SK-N-SH treated with all-trans-retinoic acid at 6 μM for 48 hours (cell line): ENCODE measurements around the gene NSD2.

Source experiments
- ATAC-seq: fragments of 200-7000 bp; cut with Tn5 transposase; 3 replicates; pipeline ENCODE4 v1.9.1; 2020; ENCODE audit warnings: mild to moderate bottlenecking, moderate library complexity
- ARNTL ChIP-seq: fragments of 450-650 bp; formaldehyde crosslinking; IDR thresholded peaks from 2 replicates; pipeline ENCODE4 v1.5.0; 2020; ENCODE audit warnings: low read depth, mild to moderate bottlenecking, moderate library complexity, borderline replicate concordance
- BACH2 ChIP-seq: fragments of 250-450 bp; sonication (Bioruptor Pico); IDR thresholded peaks from 2 replicates; pipeline ENCODE4 v1.9.0; 2021; ENCODE audit warnings: mild to moderate bottlenecking, borderline replicate concordance
- CSDC2 ChIP-seq: fragments of 250-450 bp; sonication (Bioruptor Pico); IDR thresholded peaks from 2 replicates; pipeline ENCODE4 v1.5.0; 2020; ENCODE audit warnings: mild to moderate bottlenecking, moderate library complexity
- ESRRG ChIP-seq: fragments of 250-450 bp; sonication (Bioruptor Pico); IDR thresholded peaks from 2 replicates; pipeline ENCODE4 v1.6.1; 2021; ENCODE audit warnings: mild to moderate bottlenecking
- GLIS3 ChIP-seq: fragments of 250-450 bp; sonication (Bioruptor Pico); IDR thresholded peaks from 2 replicates; pipeline ENCODE4 v1.5.0; 2020; ENCODE audit warnings: mild to moderate bottlenecking, moderate library complexity
- ISL1 ChIP-seq: fragments of 250-450 bp; sonication (Bioruptor Pico); IDR thresholded peaks from 2 replicates; pipeline ENCODE4 v2.1.2; 2022; ENCODE audit warnings: mild to moderate bottlenecking, moderate library complexity
- PPARA ChIP-seq: fragments of 250-450 bp; sonication (Bioruptor Pico); IDR thresholded peaks from 2 replicates; pipeline ENCODE4 v1.5.0; 2020; ENCODE audit warnings: mild to moderate bottlenecking, borderline replicate concordance
- SNAI2 ChIP-seq: fragments of 250-450 bp; sonication (Bioruptor Pico); IDR thresholded peaks from 2 replicates; pipeline ENCODE4 v1.5.0; 2020; ENCODE audit warnings: mild to moderate bottlenecking, moderate library complexity
- TCF4 ChIP-seq: fragments of 250-450 bp; sonication (Bioruptor Pico); IDR thresholded peaks from 2 replicates; pipeline ENCODE4 v1.8.0; 2021; ENCODE audit warnings: mild to moderate bottlenecking, moderate library complexity, borderline replicate concordance
- TOX ChIP-seq: fragments of 250-450 bp; sonication (Bioruptor Pico); IDR thresholded peaks from 2 replicates; pipeline ENCODE4 v1.8.0; 2021; ENCODE audit warnings: mild to moderate bottlenecking, moderate library complexity, borderline replicate concordance
- ZC3H10 ChIP-seq: fragments of 250-450 bp; sonication (Bioruptor Pico); IDR thresholded peaks from 2 replicates; pipeline ENCODE4 v1.5.1; 2021; ENCODE audit warnings: mild to moderate bottlenecking, moderate library complexity
- ZFP3 ChIP-seq: fragments of 250-450 bp; sonication (Bioruptor Pico); IDR thresholded peaks from 2 replicates; pipeline ENCODE4 v1.5.0; 2020; ENCODE audit warnings: mild to moderate bottlenecking, moderate library complexity
- ZFP30 ChIP-seq: fragments of 450-650 bp; formaldehyde crosslinking; IDR thresholded peaks from 2 replicates; pipeline ENCODE4 v1.5.0; 2022; ENCODE audit warnings: mild to moderate bottlenecking, moderate library complexity
- ZNF565 ChIP-seq: fragments of 450-650 bp; formaldehyde crosslinking; conservative IDR thresholded peaks from 2 replicates; pipeline ENCODE4 v1.5.0; 2020; ENCODE audit warnings: low read depth, mild to moderate bottlenecking, moderate library complexity
- ZNF70 ChIP-seq: fragments of 450-650 bp; formaldehyde crosslinking; IDR thresholded peaks from 2 replicates; pipeline ENCODE4 v1.5.0; 2020; ENCODE audit warnings: mild to moderate bottlenecking, moderate library complexity
- ZNF8 ChIP-seq: fragments of 450-650 bp; formaldehyde crosslinking; IDR thresholded peaks from 2 replicates; pipeline ENCODE4 v1.5.0; 2020; ENCODE audit warnings: mild to moderate bottlenecking, moderate library complexity
- TF ChIP-seq, protein P1 (sequence below): fragments of 250-450 bp; sonication (Bioruptor Pico); IDR thresholded peaks from 2 replicates; pipeline ENCODE4 v1.5.1; 2021; ENCODE audit warnings: mild to moderate bottlenecking, moderate library complexity
- TF ChIP-seq, protein P2 (sequence below): fragments of 250-450 bp; sonication (Bioruptor Pico); IDR thresholded peaks from 2 replicates; pipeline ENCODE4 v1.5.0; 2020; ENCODE audit warnings: mild to moderate bottlenecking, moderate library complexity
- TF ChIP-seq, protein P3 (sequence below): fragments of 250-450 bp; sonication (Bioruptor Pico); IDR thresholded peaks from 2 replicates; pipeline ENCODE4 v1.8.0; 2021; ENCODE audit warnings: low read depth, mild to moderate bottlenecking, moderate library complexity, borderline replicate concordance
- TF ChIP-seq, protein P4 (sequence below): fragments of 250-450 bp; sonication (Bioruptor Pico); IDR thresholded peaks from 2 replicates; pipeline ENCODE4 v1.5.1; 2020; ENCODE audit warnings: low read depth, mild to moderate bottlenecking, moderate library complexity
- TF ChIP-seq, protein P5 (sequence below): fragments of 250-450 bp; sonication (Bioruptor Pico); IDR thresholded peaks from 2 replicates; pipeline ENCODE4 v1.8.0; 2020; ENCODE audit warnings: mild to moderate bottlenecking, moderate library complexity, borderline replicate concordance

The NSD2 gene

DNA sequence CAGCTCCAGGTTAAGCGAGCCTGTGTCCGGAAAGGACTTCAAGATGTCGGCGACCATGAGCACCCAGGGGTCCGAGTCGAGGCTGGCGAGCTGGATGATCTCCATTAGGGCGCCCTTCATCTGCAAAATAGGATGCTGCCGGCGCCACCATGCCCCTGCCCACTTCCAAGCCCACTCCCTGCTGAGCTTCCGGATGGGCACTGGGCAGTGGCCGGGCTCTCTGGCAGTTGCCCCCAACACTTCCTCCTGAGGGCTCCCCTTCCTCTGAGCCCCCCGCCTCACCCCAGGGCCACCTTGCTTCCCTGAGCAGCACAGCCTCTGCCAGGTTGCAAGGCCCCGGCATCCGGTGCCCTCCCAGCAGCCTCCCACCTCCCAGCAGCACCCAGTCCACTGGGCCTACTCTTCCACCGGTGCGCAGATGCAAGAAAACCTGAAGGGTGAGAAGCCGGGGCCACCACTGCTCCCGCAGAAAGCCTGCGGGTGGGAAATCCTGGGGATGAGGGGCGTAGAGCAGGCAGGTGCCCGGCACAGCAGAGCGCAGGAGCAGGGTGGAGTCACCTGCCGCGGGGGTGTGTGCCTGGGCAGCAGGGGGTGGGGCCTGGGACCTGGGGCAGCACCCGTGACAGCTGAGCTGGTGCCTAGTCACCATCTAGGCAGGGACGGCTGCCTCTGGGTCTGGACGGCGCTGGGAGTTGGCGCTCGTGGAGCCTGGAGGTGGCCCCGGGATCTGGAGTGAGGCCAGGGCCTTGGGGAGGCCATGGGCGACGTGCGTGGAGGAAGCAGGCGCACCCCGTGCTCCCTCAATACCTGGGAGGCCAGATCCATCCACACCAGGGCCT is 120.6 kb downstream of the NSD2 start:
- no peak for ATAC-seq
- TF ChIP-seq, protein P1, sequence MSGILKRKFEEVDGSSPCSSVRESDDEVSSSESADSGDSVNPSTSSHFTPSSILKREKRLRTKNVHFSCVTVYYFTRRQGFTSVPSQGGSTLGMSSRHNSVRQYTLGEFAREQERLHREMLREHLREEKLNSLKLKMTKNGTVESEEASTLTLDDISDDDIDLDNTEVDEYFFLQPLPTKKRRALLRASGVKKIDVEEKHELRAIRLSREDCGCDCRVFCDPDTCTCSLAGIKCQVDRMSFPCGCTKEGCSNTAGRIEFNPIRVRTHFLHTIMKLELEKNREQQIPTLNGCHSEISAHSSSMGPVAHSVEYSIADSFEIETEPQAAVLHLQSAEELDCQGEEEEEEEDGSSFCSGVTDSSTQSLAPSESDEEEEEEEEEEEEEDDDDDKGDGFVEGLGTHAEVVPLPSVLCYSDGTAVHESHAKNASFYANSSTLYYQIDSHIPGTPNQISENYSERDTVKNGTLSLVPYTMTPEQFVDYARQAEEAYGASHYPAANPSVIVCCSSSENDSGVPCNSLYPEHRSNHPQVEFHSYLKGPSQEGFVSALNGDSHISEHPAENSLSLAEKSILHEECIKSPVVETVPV (CRISPR knock-in tag) = no peak
- TF ChIP-seq ZNF8 (CRISPR knock-in tag) = no peak
- TF ChIP-seq ZC3H10 (CRISPR knock-in tag) = no peak
- no peak for TF ChIP-seq TCF4 (CRISPR knock-in tag)
- no peak for TF ChIP-seq ARNTL (CRISPR knock-in tag)
- no peak for TF ChIP-seq BACH2 (CRISPR knock-in tag)
- TF ChIP-seq CSDC2 (CRISPR knock-in tag) = no peak
- TF ChIP-seq ISL1 (CRISPR knock-in tag) = no peak
- TF ChIP-seq TOX (CRISPR knock-in tag) = no peak
- TF ChIP-seq, protein P2, sequence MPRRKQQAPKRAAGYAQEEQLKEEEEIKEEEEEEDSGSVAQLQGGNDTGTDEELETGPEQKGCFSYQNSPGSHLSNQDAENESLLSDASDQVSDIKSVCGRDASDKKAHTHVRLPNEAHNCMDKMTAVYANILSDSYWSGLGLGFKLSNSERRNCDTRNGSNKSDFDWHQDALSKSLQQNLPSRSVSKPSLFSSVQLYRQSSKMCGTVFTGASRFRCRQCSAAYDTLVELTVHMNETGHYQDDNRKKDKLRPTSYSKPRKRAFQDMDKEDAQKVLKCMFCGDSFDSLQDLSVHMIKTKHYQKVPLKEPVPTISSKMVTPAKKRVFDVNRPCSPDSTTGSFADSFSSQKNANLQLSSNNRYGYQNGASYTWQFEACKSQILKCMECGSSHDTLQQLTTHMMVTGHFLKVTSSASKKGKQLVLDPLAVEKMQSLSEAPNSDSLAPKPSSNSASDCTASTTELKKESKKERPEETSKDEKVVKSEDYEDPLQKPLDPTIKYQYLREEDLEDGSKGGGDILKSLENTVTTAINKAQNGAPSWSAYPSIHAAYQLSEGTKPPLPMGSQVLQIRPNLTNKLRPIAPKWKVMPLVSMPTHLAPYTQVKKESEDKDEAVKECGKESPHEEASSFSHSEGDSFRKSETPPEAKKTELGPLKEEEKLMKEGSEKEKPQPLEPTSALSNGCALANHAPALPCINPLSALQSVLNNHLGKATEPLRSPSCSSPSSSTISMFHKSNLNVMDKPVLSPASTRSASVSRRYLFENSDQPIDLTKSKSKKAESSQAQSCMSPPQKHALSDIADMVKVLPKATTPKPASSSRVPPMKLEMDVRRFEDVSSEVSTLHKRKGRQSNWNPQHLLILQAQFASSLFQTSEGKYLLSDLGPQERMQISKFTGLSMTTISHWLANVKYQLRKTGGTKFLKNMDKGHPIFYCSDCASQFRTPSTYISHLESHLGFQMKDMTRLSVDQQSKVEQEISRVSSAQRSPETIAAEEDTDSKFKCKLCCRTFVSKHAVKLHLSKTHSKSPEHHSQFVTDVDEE (CRISPR knock-in tag) = no peak
- TF ChIP-seq ESRRG (CRISPR knock-in tag) = no peak
- TF ChIP-seq, protein P3, sequence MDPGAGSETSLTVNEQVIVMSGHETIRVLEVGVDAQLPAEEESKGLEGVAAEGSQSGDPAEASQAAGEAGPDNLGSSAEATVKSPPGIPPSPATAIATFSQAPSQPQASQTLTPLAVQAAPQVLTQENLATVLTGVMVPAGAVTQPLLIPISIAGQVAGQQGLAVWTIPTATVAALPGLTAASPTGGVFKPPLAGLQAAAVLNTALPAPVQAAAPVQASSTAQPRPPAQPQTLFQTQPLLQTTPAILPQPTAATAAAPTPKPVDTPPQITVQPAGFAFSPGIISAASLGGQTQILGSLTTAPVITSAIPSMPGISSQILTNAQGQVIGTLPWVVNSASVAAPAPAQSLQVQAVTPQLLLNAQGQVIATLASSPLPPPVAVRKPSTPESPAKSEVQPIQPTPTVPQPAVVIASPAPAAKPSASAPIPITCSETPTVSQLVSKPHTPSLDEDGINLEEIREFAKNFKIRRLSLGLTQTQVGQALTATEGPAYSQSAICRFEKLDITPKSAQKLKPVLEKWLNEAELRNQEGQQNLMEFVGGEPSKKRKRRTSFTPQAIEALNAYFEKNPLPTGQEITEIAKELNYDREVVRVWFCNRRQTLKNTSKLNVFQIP (CRISPR knock-in tag) = no peak
- TF ChIP-seq ZFP30 (CRISPR knock-in tag) = no peak
- no peak for TF ChIP-seq ZFP3 (CRISPR knock-in tag)
- TF ChIP-seq, protein P4, sequence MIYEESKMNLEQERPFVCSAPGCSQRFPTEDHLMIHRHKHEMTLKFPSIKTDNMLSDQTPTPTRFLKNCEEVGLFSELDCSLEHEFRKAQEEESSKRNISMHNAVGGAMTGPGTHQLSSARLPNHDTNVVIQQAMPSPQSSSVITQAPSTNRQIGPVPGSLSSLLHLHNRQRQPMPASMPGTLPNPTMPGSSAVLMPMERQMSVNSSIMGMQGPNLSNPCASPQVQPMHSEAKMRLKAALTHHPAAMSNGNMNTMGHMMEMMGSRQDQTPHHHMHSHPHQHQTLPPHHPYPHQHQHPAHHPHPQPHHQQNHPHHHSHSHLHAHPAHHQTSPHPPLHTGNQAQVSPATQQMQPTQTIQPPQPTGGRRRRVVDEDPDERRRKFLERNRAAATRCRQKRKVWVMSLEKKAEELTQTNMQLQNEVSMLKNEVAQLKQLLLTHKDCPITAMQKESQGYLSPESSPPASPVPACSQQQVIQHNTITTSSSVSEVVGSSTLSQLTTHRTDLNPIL = no peak
- no peak for TF ChIP-seq GLIS3 (CRISPR knock-in tag)
- TF ChIP-seq, protein P5, sequence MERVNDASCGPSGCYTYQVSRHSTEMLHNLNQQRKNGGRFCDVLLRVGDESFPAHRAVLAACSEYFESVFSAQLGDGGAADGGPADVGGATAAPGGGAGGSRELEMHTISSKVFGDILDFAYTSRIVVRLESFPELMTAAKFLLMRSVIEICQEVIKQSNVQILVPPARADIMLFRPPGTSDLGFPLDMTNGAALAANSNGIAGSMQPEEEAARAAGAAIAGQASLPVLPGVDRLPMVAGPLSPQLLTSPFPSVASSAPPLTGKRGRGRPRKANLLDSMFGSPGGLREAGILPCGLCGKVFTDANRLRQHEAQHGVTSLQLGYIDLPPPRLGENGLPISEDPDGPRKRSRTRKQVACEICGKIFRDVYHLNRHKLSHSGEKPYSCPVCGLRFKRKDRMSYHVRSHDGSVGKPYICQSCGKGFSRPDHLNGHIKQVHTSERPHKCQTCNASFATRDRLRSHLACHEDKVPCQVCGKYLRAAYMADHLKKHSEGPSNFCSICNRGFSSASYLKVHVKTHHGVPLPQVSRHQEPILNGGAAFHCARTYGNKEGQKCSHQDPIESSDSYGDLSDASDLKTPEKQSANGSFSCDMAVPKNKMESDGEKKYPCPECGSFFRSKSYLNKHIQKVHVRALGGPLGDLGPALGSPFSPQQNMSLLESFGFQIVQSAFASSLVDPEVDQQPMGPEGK (CRISPR knock-in tag) = no peak
- TF ChIP-seq SNAI2 (CRISPR knock-in tag) = no peak
- no peak for TF ChIP-seq ZNF565 (CRISPR knock-in tag)
- no peak for TF ChIP-seq PPARA (CRISPR knock-in tag)
- TF ChIP-seq, all 23 proteins: peak for 0

DNA sequence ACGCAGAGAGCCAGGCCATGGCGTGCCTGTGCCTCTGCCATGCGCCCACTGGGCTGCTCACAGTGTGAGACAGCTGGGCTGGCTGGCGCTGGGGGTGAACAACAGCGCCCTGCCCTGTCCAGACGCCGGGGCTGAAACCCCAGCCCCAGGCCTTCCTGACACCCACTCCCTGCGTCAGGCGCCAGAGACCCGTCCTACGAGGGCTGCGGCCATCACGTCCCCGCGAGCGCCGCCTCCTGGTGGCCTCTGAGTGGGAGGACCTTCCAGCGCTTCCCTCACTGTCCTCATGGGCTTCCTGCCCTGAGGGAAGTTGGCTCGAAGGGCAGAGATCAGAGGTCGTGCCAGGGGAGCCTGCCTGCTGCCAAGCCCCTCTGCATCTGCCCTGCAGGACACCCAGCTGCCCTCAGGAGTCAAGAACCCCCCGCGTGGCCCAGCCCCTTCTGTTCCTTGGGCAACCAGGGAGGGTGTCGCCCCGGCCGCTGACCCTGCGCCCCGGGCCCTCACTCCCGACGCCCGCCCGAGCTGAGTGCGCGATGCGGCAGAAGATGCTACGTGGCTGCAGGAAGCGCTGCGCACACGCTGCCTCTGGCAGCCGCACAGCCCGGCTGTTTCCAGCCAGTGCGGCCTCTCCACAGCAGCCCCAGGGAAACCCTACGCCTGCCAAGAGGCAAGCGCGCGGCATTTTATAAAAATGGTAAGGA is 121.4 kb downstream of the NSD2 start:
- ATAC-seq = peak; percentile 29; the same call in 2 of the 3 replicates
- no peak for TF ChIP-seq GLIS3 (CRISPR knock-in tag)
- TF ChIP-seq ARNTL (CRISPR knock-in tag) = no peak
- TF ChIP-seq SNAI2 (CRISPR knock-in tag) = no peak
- TF ChIP-seq, protein P1 (CRISPR knock-in tag) = no peak
- TF ChIP-seq ZNF70 (CRISPR knock-in tag) = no peak
- no peak for TF ChIP-seq BACH2 (CRISPR knock-in tag)
- TF ChIP-seq, protein P4 = no peak
- TF ChIP-seq ZC3H10 (CRISPR knock-in tag) = no peak
- TF ChIP-seq, protein P2 (CRISPR knock-in tag) = no peak
